Esophagus (tissue), 2 donors: ENCODE results near the gene SLC15A2. TPM values are rescaled to one million over a fixed set of nuclear protein-coding genes. Genes with fewer than 3 reads are reported as not detected.

ENCODE experiments used
- H3K27ac ChIP-seq, 2 donors: one replicate each; pipeline ENCODE4 v1.5.1; 2013; ENCODE audit warnings: low read depth in 2 of 2, mild to moderate bottlenecking in 2 of 2, inconsistent platforms in 1 of 2, low read length in 1 of 2, moderate library complexity in 1 of 2
- H3K27me3 ChIP-seq, 2 donors: one replicate each; pipeline ENCODE4 v1.6.1; 2013; ENCODE audit warnings: low read length in 2 of 2, control low read depth in 1 of 2, mild to moderate bottlenecking in 1 of 2; ENCODE audit not compliant: insufficient read depth in 2 of 2, control insufficient read depth in 1 of 2
- H3K36me3 ChIP-seq, 2 donors: one replicate each; pipeline ENCODE4 v1.6.1; 2013; ENCODE audit warnings: low read length in 1 of 2; ENCODE audit not compliant: control insufficient read depth in 2 of 2, insufficient read depth in 2 of 2
- H3K4me1 ChIP-seq, 2 donors: one replicate each; pipeline ENCODE4 v1.6.1; 2013; ENCODE audit warnings: low read length in 1 of 2; ENCODE audit not compliant: control insufficient read depth in 2 of 2, insufficient read depth in 2 of 2
- H3K4me3 ChIP-seq, 2 donors: one replicate each; pipeline ENCODE4 v1.5.1; 2013; ENCODE audit warnings: low read length in 2 of 2, mild to moderate bottlenecking in 2 of 2, low read depth in 1 of 2, moderate library complexity in 1 of 2
- H3K9me3 ChIP-seq, 2 donors: one replicate each; pipeline ENCODE4 v1.6.1; 2013; ENCODE audit warnings: mild to moderate bottlenecking in 2 of 2, low read depth in 1 of 2, low read length in 1 of 2, moderate library complexity in 1 of 2; ENCODE audit not compliant: control insufficient read depth in 2 of 2, insufficient read depth in 1 of 2
- WGBS, 2 donors: extraction: QIAGEN DNeasy Blood & Tissue Kit; methylation state at CpG; one replicate each; pipeline ENCODE4 v1.1.7; 2013; 5-methylcytosine and 5-hydroxymethylcytosine counted together
- polyA plus RNA-seq, 2 donors: library from polyadenylated mRNA; stranded (reverse); fragments of 200-250 nt; gene quantifications; one replicate each; pipeline ENCODE4 v1.2.3, GENCODE V29; 2013
- donor health status: healthy with polysubstance abuse.
- donor health status: Bipolar disorder and iron deficiency.

Gene SLC15A2
- polyA plus RNA-seq, 2 donors = 2.1 to 2.6 TPM

DNA sequence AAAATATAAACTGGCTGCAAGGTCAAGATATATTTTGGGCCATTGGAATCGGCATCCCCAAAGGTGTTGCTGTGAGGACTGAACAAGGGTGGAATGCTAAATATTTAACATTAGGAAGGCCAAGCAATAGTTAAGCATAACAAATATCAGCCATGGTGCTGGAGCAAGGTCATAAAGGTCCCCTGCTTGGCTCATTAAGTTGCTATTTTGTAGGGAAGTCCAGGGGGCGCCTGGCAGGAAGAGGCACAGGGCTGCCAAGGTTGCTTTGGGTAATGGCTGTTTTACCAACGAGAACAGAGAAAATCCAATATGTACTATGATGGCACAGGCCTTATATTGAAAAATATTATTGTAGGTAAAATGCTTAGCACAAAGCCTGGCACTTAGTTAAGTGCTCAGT is 62.2 kb downstream of the SLC15A2 start:
- no peaks in the 10 kb centered on the region for H3K4me1 ChIP-seq
- no peaks in the 10 kb centered on the region for H3K27me3 ChIP-seq
- no peak overlapping the region for H3K4me3 ChIP-seq
- peaks cover 0 to 2% of the 10 kb centered on the region in 2 donors for H3K9me3 ChIP-seq
- 78 to 79% methylated on average over 3 of the region's 3 CpGs for WGBS, 2 donors
- H3K36me3 ChIP-seq = no peaks in the 10 kb centered on the region
- no peak overlapping the region for H3K27ac ChIP-seq

DNA sequence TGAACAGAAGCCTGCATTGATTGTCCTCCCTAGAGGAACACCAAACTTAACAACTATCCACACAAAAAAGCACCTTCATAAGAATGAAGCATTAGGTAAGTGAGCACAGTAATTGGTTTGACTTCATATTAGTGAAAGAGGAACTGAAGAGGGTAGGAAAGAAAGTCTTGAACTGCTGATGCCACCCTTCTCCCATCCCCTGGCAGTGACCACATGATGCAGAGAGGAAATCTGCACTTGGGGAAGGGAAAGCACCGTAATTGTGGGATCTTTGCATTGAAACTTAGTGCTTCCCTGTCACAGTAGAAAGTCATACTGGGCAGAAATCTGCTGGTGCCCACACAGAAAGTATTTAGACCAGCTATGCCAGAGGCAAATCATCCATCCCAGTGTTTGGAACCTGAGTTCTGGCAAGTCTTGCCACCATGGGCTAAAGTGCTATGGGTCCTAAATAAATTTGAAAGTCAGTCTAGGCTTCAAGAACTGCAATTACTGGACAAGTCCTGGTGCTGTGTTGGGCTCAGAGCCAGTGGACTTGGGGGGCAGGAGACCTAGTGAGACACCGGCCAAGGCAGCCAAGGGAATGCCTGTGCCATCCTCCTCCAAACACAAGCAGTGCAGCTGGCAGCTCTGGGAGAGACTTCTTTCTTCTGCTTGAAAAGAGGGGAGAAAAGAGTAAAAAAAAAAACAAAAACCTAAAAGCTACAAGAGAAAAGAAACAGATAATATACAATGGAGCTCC is 63.6 kb downstream of the SLC15A2 start:
- Histone ChIP-seq H3K36me3 (no peaks in the 10 kb centered on the region), H3K4me3 (no peak overlapping the region), H3K27ac (no peak overlapping the region), H3K27me3 (no peaks in the 10 kb centered on the region), H3K9me3 (no peaks in the 10 kb centered on the region), H3K4me1 (no peaks in the 10 kb centered on the region)
- WGBS, 2 donors = 85 to 89% methylated on average over 2 of the region's 2 CpGs

DNA sequence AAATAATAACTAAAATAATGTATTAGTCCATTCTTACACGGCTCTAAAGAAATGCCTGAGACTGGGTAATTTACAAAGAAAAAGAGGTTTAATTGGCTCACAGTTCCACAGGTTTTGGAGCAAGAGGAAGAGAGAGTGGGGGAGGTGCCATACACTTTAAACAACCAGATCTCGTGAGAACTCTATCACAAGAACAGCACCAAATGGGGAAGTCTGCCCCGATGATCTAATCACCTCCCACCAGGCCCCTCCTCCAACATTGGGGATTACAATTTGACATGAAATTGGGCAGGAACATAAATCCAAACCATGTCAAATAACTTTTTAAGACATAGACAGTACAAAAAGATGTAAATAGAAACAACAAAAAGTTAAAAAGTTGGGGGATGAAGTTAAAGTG is 64.6 kb downstream of the SLC15A2 start:
- 73 to 76% methylated on average over 3 of the region's 3 CpGs for WGBS, 2 donors

DNA sequence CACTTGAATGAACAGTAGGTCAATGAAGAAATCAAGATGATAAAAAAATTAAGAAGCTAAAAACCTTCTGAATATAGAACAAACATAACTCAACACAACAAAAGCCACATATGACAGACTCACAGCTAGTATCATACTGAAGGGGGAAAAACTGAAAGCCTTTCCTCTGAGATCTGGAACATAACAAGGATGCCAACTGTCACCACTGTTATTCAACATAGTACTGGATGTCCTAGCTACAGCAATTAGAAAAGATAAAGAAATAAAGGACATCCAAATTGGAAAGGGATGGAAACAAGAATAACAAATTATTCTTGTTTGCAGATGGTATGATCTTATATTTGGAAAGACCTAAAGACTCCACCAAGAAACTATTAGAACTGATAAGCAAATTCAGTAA is 67.1 kb downstream of the SLC15A2 start:
- H3K27me3 ChIP-seq = no peaks in the 10 kb centered on the region
- H3K36me3 ChIP-seq = no peaks in the 10 kb centered on the region
- no peak overlapping the region for H3K4me3 ChIP-seq
- H3K27ac ChIP-seq = no peak overlapping the region
- no peaks in the 10 kb centered on the region for H3K9me3 ChIP-seq
- H3K4me1 ChIP-seq = no peaks in the 10 kb centered on the region

More for the DNA sequence above, 64.6 kb downstream of the SLC15A2 start:
- no peaks in the 10 kb centered on the region for H3K36me3 ChIP-seq
- no peaks in the 10 kb centered on the region for H3K4me1 ChIP-seq
- no peak overlapping the region for H3K27ac ChIP-seq
- H3K9me3 ChIP-seq = no peaks in the 10 kb centered on the region
- H3K27me3 ChIP-seq = no peaks in the 10 kb centered on the region
- H3K4me3 ChIP-seq = no peak overlapping the region

DNA sequence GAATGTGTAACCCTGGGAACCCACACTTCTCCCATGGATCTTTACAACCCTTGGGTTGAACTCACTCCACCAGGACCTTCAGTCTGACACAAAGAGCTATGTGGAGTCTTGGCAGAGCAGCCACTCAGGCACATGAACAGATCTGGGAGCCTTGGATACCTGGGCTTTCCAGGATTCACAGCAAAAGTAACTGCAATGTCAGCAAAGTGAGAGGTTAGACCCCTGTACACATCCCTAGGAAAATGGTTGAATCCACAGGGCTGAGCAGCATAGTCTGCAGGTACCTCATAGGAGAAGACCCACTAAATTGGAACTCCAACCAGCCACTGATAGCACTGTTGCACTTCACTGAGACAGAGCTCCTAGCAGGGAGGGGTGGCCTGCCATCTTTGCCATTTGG is 68.2 kb downstream of the SLC15A2 start:
- Histone ChIP-seq H3K27ac (no peak overlapping the region), H3K27me3 (no peaks in the 10 kb centered on the region), H3K4me1 (no peaks in the 10 kb centered on the region), H3K9me3 (no peaks in the 10 kb centered on the region), H3K4me3 (no peak overlapping the region), H3K36me3 (no peaks in the 10 kb centered on the region)

DNA sequence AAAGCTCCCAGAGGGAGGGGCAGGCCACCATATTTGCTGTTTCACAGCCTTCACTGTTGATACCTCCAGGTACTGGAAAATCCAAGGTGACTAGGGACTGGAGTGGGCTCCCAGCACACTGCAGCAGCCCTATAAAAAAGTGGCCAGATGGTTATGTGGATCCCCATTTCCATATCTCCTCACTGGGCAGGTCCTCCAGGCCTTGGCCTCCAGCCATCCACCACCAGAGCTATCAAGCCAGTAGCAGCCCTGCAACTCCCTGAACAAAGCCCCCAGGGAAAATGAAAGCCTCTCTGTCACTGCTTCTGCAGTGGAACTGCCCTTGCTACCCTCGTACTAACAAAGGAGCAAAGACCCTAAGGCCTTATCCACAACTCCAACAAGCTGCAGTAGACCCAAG is 69.4 kb downstream of the SLC15A2 start:
- WGBS, 2 donors = 51 to 85% methylated on average over 1 of the region's 1 CpG
- Histone ChIP-seq H3K36me3 (no peaks in the 10 kb centered on the region), H3K4me1 (no peaks in the 10 kb centered on the region), H3K4me3 (no peak overlapping the region), H3K27ac (no peak overlapping the region), H3K9me3 (no peaks in the 10 kb centered on the region), H3K27me3 (no peaks in the 10 kb centered on the region)

DNA sequence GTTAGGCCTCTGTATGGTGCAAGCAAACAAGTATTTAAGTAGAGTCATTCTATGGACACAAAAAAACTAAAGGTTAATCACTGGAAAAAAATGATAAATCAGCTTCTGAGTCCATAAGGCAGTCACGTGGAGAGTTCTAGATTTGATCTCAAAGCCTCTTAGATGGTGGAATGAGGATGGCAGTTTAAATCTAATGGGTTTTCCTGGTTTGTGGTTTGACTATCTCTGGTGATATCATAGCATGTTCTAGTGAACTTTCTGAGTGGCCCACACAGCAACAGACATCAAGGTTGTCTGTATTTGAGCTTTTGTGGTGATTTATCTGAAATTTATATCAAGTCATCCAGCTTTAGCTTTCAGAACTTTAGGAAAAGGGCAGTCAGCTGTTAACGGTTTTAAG is 75.4 kb downstream of the SLC15A2 start:
- 79 to 87% methylated on average over 2 of the region's 2 CpGs for WGBS, 2 donors
- Histone ChIP-seq H3K4me3 (no peak overlapping the region), H3K36me3 (no peaks in the 10 kb centered on the region), H3K27ac (no peak overlapping the region), H3K27me3 (no peaks in the 10 kb centered on the region), H3K9me3 (no peaks in the 10 kb centered on the region), H3K4me1 (no peaks in the 10 kb centered on the region)

DNA sequence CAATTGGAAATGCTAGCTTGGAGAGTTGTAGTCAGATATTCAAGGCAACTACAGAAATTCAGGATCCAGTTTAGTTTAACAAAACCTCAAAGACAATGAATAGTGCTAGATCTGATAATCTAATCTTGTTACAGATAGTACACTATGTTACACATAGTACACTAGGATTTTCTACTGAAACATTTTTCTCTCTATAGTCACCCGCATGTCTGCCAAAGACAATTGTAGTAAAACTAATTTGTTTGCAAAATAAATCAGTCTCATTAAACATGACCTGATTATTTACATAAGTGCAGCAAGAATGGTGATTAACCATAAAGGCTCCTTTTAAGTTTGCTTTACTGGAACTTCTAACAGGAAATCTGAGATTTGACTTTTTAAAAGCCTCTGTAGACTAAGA is 75.8 kb downstream of the SLC15A2 start:
- no peak overlapping the region for H3K4me3 ChIP-seq
- H3K36me3 ChIP-seq = no peaks in the 10 kb centered on the region
- H3K4me1 ChIP-seq = no peaks in the 10 kb centered on the region
- no peak overlapping the region for H3K27ac ChIP-seq
- H3K27me3 ChIP-seq = no peaks in the 10 kb centered on the region
- no peaks in the 10 kb centered on the region for H3K9me3 ChIP-seq
- 66 to 72% methylated on average over 1 of the region's 1 CpG for WGBS, 2 donors

DNA sequence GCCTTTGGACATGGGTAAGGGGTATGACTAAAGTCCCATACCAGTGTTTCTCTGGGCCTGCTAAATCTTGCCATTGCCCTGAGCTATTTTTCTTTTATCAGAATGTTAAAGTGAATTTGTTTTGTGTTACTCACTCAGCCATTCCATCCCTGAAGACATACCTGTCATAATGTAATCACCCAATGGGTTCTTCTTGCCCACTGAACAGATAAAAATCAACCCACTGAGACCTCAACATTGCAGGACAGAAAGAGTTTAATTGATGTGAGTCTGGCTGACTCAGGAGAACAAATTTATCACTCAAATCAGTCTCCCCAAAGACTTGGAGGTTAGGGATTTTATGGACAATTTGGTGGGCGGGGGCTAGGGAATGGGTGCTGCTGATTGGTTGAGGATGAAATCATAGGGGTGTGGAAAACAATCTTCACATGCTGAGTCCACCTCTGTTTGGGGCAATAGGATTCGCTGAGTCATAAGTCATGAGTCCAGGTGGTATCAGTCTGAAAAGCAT is 80.5 kb downstream of the SLC15A2 start:
- H3K4me1 ChIP-seq = no peaks in the 10 kb centered on the region
- 88% methylated on average over 2 of the region's 2 CpGs for WGBS, 2 donors
- no peak overlapping the region for H3K4me3 ChIP-seq
- no peak overlapping the region for H3K27ac ChIP-seq
- H3K27me3 ChIP-seq = no peaks in the 10 kb centered on the region
- H3K36me3 ChIP-seq = no peaks in the 10 kb centered on the region
- no peaks in the 10 kb centered on the region for H3K9me3 ChIP-seq

DNA sequence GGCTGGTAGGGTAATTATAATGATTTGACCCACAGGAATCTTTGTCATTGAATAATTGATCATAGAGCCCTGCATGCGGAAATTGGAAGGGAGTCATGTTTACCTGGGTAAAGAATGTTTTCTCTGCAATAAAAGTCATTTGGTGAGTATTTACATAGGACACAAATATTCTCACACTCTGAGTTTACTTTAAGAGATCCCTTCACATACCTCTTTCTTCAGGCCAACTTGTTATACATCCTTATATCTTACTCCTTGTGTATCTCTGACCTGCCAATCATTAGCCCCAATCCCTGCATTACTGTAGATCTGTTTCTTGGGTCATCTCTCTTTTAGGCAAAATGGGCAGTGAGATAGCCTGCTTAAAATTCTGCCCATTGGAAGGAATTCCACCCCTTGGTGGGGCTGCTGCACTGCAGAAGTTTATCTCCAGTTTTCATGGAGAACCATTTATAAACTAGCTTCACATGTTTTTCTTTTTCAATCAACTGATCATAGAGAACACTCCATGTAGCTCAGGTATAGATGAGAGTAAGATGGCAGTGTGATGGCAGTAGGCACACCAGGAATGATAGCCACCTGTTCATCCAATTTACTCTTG is 81.6 kb downstream of the SLC15A2 start:
- Histone ChIP-seq H3K4me3 (no peak overlapping the region), H3K9me3 (no peaks in the 10 kb centered on the region), H3K4me1 (no peaks in the 10 kb centered on the region), H3K27me3 (no peaks in the 10 kb centered on the region), H3K27ac (no peak overlapping the region), H3K36me3 (no peaks in the 10 kb centered on the region)
- 80 to 88% methylated on average over 1 of the region's 1 CpG for WGBS, 2 donors
